Measurements from ENCODE around the gene IGF2BP2.

Gene IGF2BP2

GRCh38 chr3:185864767-185865166 lies 39.9 kb upstream of the IGF2BP2 start:
- Histone ChIP-seq H3F3A (ENCODE audit: insufficient read depth, low read length) (no peaks in the 10 kb centered on the region), H3K9ac (ENCODE audit: low read length) (no peak overlapping the region), H2AFZ (ENCODE audit: low read length) (no peak overlapping the region), H3K9me2 (replicated peaks; ENCODE audit: insufficient read depth, low read length) (no peaks in the 10 kb centered on the region), H3K27me3 (replicated peaks; ENCODE audit: insufficient read depth, low read length) (no peaks in the 10 kb centered on the region), H3K4me2 (ENCODE audit: low read depth, low read length) (no peak overlapping the region), H3K4me1 (ENCODE audit: low read length) (no peaks in the 10 kb centered on the region), H3K36me3 (replicated peaks; ENCODE audit: insufficient read depth, low read length) (no peaks in the 10 kb centered on the region), H3K9me3 (replicated peaks; ENCODE audit: insufficient read depth, low read length) (no peaks in the 10 kb centered on the region), H3K4me3 (ENCODE audit: low read length) (no peak overlapping the region), H3K27ac (ENCODE audit: low read length) (no peak overlapping the region), H4K20me1 (ENCODE audit: insufficient read depth, low read length) (no peaks in the 10 kb centered on the region), H3K79me2 (ENCODE audit: low read length) (no peaks in the 10 kb centered on the region)
- TF ChIP-seq EZH2phosphoT487 (IDR thresholded peaks at IDR 0.05; ENCODE audit: low read length) (no peak), EZH2 (optimal IDR thresholded peaks at IDR 0.05; ENCODE audit: low read depth, low read length) (no peak), CTCF (IDR thresholded peaks at IDR 0.05; ENCODE audit: low read length) (no peak)
- DNase-seq: no peak

GRCh38 chr3:185862920-185863319 lies 38.1 kb upstream of the IGF2BP2 start:
- no peak for DNase-seq
- Histone ChIP-seq H3K9me2 (replicated peaks; ENCODE audit: insufficient read depth, low read length) (no peaks in the 10 kb centered on the region), H3K9ac (ENCODE audit: low read length) (no peak overlapping the region), H3F3A (ENCODE audit: insufficient read depth, low read length) (no peaks in the 10 kb centered on the region), H3K4me1 (ENCODE audit: low read length) (no peaks in the 10 kb centered on the region), H3K27ac (ENCODE audit: low read length) (no peak overlapping the region), H3K79me2 (ENCODE audit: low read length) (no peaks in the 10 kb centered on the region), H3K36me3 (replicated peaks; ENCODE audit: insufficient read depth, low read length) (no peaks in the 10 kb centered on the region), H3K27me3 (replicated peaks; ENCODE audit: insufficient read depth, low read length) (no peaks in the 10 kb centered on the region), H3K9me3 (replicated peaks; ENCODE audit: insufficient read depth, low read length) (no peaks in the 10 kb centered on the region), H3K4me2 (ENCODE audit: low read depth, low read length) (no peak overlapping the region), H2AFZ (ENCODE audit: low read length) (no peak overlapping the region), H3K4me3 (ENCODE audit: low read length) (no peak overlapping the region), H4K20me1 (ENCODE audit: insufficient read depth, low read length) (no peaks in the 10 kb centered on the region)
- no peak for TF ChIP-seq CTCF (IDR thresholded peaks at IDR 0.05; ENCODE audit: low read length)
- no peak for TF ChIP-seq EZH2phosphoT487 (IDR thresholded peaks at IDR 0.05; ENCODE audit: low read length)
- no peak for TF ChIP-seq EZH2 (optimal IDR thresholded peaks at IDR 0.05; ENCODE audit: low read depth, low read length)

GRCh38 chr3:185859294-185859972 lies 34.6 kb upstream of the IGF2BP2 start:
- Histone ChIP-seq H3K79me2 (ENCODE audit: low read length) (no peaks in the 10 kb centered on the region), H3K4me3 (ENCODE audit: low read length) (no peak overlapping the region), H3K4me1 (ENCODE audit: low read length) (no peaks in the 10 kb centered on the region), H3F3A (ENCODE audit: insufficient read depth, low read length) (no peaks in the 10 kb centered on the region), H3K27ac (ENCODE audit: low read length) (no peak overlapping the region), H3K4me2 (ENCODE audit: low read depth, low read length) (no peak overlapping the region), H2AFZ (ENCODE audit: low read length) (no peak overlapping the region), H3K9me3 (replicated peaks; ENCODE audit: insufficient read depth, low read length) (no peaks in the 10 kb centered on the region), H3K36me3 (replicated peaks; ENCODE audit: insufficient read depth, low read length) (no peaks in the 10 kb centered on the region), H4K20me1 (ENCODE audit: insufficient read depth, low read length) (no peaks in the 10 kb centered on the region), H3K9ac (ENCODE audit: low read length) (no peak overlapping the region), H3K9me2 (replicated peaks; ENCODE audit: insufficient read depth, low read length) (no peaks in the 10 kb centered on the region), H3K27me3 (replicated peaks; ENCODE audit: insufficient read depth, low read length) (no peaks in the 10 kb centered on the region)
- TF ChIP-seq EZH2phosphoT487 (IDR thresholded peaks at IDR 0.05; ENCODE audit: low read length) (no peak), EZH2 (optimal IDR thresholded peaks at IDR 0.05; ENCODE audit: low read depth, low read length) (no peak), CTCF (IDR thresholded peaks at IDR 0.05; ENCODE audit: low read length) (no peak)
- no peak for DNase-seq

Data from MM.1S (cell line).